ENCODE data around the gene PLK1.
"Not testable (repeated sequence)": the region's sequence is repeated elsewhere in the genome, so short reads cannot be mapped to it uniquely, and the experiment has no call there.

Gene PLK1

GRCh38 chr16:23710008-23710407, 31.3 kb downstream of the PLK1 start:
- no peak for DNase-seq (ENCODE audit: low spot score)

GRCh38 chr16:23710504-23710903, 31.8 kb downstream of the PLK1 start:
- DNase-seq (ENCODE audit: low spot score), result no peak

DNA sequence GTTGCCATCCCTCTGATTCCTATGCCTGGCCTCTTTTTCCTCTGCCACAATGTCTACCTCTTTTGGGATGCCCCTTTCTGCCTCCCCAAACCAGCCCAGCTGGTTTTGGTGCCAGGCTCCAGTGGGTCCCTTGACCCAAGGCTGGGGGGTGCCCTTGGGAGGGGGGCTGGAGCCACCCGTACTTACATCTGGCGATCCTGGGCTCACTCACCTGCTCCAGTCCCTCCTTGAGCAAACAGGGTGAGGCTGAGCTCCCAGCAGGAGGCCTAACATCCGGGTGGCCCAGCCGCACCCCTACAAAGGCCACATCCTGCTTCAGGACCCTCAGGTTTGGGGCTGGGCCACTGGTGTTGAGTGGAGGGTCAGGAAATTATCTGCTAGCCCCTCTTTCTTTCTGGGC, 33.1 kb downstream of the PLK1 start:
- no peak for DNase-seq (ENCODE audit: low spot score)

DNA sequence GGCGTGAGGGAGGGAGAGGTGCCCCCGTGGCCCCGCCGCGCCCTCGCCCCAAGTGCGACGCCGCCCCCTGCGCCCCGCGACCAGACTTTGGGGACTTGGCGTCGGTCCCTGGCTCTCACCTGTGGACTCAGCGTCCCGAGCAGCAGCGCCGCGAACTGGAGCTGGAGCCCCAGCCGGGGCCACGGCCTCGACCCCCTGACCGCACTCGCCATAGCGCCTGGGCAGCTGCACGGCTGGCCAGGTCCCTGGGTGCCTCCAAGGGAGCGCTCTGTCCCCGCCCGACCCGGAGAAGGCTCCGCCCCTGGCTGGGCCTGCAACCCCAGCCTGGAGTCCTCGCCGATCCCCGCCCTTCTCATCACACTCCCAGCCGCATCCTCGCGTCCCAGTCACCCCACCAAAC, 34.3 kb downstream of the PLK1 start, which contains the start of gene ERN2:
Gene ERN2 (minus strand): TSS at position 247 of the 400 bp plus-strand sequence. CDS start 35 bp downstream, at position 212.
- DNase-seq (ENCODE audit: low spot score), result no peak

GRCh38 chr16:23716484-23716883, 37.8 kb downstream of the PLK1 start:
- no peak for DNase-seq (ENCODE audit: low spot score)

- DNase-seq (ENCODE audit: low spot score), result not testable (repeated sequence)
Measured at GRCh38 chr16:23722613-23723240, 44.0 kb downstream of the PLK1 start.

DNA sequence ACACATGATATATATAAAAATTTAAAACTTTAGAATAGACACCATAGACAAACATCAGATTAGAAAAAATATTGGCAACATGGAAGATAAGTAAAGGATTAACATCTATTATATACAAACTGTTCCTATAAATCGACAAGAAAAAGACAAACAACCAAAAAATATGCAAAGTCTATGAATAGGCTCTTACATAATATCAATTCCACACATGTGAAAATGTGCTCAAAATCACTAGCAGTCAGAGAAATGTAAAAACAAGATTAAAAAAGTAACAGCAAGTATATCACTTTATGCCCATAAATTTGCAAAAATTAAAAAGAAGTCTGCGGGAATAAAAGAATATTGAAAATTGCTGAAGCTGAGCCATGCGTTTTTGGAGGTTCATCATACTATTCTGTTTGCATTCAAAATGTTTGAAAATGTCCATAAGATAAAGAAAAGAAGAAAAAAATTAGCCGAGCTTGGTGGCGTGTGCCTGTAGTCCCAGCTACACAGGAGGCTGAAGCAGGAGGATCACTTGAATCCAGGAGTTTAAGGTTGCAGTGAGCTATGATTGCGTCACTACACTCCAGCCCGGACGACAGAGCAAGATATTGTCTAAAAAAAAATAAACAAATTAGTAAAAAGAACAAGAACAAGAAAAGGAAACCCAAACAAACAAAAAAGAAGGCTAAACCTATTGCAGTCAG, 45.6 kb downstream of the PLK1 start:
- no peak for DNase-seq (ENCODE audit: low spot score)

DNA sequence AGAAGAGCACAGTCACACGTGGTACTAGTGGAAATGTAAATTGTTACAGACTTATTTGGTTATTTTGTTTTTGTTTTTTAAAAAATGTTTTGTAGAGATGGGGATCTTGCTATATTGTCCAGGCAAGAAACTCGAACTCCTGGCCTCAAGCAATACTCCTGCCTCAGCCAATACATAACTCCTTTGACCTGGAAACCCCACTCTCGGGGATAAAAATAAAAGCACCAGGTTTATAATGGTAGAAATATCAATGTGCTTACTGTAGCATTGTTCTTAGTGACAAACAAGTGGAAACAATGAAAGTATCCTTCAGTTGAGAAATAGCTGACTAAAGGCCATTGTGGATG, 46.1 kb downstream of the PLK1 start:
- DNase-seq (ENCODE audit: low spot score), result no peak

- no peak for DNase-seq (ENCODE audit: low spot score)
Measured at GRCh38 chr16:23726710-23727109, 48.0 kb downstream of the PLK1 start.

DNA sequence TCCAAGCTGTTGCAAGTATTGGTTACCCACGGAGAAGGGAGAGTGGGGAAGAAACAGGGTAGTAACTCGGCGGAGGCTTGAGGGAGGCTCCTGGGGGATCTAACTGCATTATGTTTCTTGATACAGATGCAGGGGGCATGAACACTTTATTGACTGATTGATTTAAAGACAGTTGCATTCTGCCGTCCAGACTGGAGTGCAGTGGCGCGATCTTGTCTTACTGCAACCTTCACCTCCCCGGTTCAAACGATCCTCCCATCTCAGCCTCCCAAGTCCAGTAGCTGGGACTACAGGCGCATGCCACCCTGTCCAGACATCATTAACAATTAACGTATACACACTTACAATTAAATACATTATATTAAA, 49.4 kb downstream of the PLK1 start:
- no peak for DNase-seq (ENCODE audit: low spot score)

DNA sequence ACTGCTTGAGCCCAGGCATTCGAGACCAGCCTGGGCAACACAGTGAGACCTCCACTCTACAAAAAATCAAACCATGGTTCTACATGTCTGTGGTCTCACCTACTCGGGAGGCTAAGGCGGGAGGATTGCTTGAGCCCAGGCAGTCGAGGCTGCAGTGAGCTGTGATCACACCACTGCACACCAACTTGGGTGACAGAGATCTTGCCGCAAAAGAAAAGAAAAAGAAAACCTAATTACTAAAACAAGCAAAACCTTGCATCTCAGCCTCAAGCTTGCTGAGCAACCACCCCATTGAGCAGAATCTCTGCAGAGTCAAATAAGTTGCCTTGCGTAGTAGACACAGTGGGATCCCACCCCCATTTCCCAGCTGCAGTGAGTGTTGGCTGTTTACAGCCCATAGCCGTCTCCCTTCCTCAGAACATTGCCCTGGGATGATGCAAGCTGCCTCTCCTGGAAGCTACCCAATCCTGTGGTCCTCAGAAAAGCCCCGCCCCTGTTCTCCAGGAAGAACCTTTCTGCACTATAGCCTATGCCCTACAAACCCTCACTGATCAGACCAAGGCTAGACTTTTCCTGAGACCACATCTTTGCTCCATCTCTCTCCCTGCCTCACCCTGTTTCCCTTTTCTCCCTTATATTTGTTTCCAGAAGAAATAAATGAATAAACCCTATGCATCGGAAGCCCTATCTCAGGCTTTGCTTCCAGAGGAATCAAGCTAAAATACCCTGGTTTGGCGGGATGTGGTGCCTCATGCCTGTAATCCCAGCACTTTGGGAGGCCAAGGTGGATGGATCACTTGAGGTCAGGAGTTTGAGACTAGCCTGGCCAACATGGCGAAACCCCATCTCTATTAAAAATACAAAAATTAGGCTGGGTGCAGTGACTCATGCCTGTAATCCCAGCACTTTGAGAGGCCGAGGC, 51.1 kb downstream of the PLK1 start:
- no peak for DNase-seq (ENCODE audit: low spot score)

GRCh38 chr16:23734176-23734893, 55.6 kb downstream of the PLK1 start:
- DNase-seq (ENCODE audit: low spot score), result no peak

GRCh38 chr16:23737423-23738028, 58.8 kb downstream of the PLK1 start:
- DNase-seq (ENCODE audit: low spot score), result not testable (repeated sequence)

DNA sequence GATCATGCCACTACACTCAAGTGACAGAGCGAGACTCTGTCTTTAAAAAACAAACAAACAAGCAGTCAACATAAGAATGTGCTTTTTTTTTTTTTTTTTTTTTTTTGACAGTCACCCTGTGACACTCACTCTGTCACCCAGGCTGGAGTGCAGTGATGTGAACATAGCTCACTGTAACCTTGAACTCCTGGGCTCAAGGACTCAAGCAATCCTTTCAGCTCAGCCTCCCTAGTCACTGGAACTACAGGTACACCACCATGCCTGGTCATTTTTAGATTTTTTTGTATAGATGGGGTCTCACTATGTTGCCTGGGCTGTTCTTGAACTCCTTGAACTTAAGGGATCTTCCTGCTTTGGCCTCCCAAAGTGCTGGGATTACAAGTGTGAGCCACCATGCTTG, 60.8 kb downstream of the PLK1 start:
- DNase-seq (ENCODE audit: low spot score), result no peak

Measured in activated CD4-positive, alpha-beta T cell treated with anti-CD3 and anti-CD28 coated beads, Interleukin-2, Interleukin-4, amounts not matched to agents 100 ng/mL and 50 ng/mL, durations not matched to agents 16 hours and 8 hours (primary cell).